GM19193 (cell line): ENCODE measurements around the gene RASSF6.

Experiments
- POLR2A ChIP-seq: IDR thresholded peaks from 4 replicates; pipeline ENCODE4 v1.6.1; 2011; ENCODE audit not compliant: insufficient read depth, insufficient read length; ENCODE audit errors: extremely low read depth

Gene RASSF6

GRCh38 chr4:73593631-73594241, 26.5 kb downstream of the RASSF6 start:
- no peak for TF ChIP-seq POLR2A

DNA sequence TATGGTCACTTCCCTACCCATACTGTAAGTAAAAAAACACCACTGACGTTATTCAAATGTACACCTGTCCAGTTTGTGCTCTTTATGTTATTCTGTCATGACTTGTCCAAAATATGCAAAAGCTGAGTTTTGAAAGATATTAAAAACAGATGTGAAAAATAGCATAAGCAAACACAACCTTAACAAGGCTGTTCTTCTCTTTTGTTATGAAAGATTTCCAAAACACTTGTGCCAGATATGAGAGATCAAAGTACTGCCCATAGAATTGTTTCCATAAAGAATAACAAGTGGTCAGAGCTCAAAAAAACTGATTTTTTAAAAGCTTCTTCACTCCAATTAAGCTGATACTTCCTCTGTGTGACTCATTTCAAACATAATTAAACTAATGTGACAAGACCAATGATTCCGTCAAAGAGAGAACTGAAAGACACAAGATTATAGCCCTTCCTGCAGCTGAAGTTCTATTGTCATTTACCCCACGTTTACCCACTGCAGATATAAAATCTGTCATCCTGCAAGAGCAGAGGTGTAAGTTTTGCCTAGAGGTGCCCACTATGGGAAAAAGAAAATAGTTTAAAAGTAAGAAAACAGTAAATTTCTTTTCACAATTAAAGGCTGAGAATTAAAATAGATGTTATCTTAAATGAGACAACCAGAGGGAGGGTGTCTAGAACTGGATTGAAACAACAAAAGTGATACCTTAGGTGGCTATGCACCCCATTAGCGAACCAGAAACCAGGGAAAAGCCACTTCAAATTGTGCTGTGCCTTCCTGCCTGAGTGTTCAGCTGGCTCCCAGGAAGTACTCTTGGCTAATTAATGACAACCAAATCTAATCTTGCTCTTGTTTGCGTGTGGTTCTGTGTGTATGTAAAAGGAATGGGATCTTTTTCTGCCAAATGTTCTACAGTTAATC, 30.1 kb downstream of the RASSF6 start:
- no peak for TF ChIP-seq POLR2A

GRCh38 chr4:73589261-73589847, 30.9 kb downstream of the RASSF6 start:
- TF ChIP-seq POLR2A = no peak

DNA sequence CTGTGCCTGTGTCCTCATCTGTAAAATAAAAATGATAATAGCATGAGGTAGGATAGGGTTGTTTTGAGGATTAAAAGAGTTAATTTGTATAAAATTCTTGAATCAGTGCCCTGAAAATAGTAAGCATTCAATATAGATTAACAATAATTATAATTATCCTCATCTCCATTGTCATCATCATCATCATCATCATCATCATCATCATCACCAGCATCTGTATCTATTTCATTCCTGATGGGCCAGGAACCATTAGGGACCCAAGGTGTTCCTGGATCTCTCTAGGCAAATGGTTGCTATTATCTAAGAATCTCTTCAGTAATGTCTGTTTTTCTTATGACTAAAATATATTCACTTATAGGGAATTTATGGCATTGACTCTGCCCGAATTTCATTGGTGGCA, 31.6 kb downstream of the RASSF6 start:
- TF ChIP-seq POLR2A = no peak

DNA sequence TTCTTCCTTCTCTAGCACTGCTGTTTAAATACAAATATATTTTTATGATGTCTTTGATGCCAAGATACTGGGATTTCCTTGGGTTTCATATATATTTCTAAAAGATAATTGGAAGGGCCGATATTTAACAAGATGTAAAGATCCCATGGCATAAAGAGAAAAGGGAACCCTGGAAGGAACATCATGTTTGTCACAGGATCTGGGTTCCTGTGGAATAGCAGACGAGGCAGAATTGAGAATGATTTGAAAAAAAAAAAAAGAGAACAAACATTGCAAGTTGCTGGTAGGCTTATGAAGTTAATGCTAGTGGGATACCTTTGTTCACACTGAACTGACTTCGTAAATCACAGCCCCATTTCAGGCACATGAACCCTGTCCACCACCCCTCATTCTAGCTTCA, 33.6 kb downstream of the RASSF6 start:
- no peak for TF ChIP-seq POLR2A

DNA sequence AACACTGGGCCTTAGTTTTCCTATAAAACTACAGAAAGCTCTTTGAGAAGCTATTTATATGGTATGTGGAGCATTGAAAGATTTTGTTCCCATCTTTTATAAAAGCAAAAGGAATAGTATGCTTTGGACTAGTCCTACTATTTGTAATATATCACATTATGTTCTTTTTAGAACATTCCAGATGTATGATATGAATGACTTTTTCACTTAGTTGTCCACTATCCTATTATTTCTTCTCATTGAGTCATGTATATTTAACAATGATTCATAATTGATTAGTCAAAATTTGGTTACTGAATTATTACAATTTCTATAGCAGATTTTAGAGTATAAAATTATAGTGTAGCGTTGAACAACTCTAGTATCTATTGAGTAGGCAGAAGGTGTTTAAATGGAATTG, 34.2 kb downstream of the RASSF6 start:
- no peak for TF ChIP-seq POLR2A

GRCh38 chr4:73585345-73585744, 34.9 kb downstream of the RASSF6 start:
- no peak for TF ChIP-seq POLR2A

DNA sequence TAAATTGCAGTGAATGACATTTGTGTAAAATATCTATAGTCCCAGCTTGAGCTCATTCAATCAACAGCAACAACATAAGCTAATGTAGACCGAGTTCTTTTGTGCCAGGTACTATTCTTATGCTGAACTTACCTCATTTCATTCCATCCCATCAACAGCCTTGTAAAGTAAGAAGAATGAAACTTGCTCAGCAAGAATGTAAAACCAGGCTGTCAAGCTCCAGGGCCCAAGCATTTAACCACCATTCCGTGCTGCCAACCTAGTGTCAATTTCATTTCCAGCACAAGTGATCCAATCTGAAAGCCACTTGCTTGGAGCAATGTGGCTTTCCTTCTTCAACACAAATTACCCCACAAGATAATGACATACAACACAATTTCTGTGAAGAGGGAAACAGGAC, 36.6 kb downstream of the RASSF6 start:
- TF ChIP-seq POLR2A = no peak

GRCh38 chr4:73577371-73577770, 42.9 kb downstream of the RASSF6 start:
- no peak for TF ChIP-seq POLR2A

DNA sequence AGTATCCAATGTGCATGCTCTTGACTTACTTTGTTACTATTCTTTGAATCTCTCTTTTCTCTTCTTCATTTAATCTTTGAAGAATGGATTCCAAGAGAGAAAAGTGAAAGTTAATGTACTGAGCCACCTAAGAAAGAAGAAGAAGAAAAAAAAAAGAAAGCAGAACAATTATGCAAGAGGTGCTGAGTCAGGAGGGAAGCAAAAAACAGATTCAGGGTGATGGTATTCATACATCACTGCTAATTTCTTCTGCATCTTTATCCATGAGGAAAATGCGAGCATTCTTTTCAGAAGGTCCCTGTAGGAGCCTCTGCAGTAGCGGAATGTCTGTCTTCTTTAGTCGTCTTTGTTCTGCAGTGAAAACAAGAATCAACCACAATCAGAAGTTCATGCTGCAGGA, 43.9 kb downstream of the RASSF6 start:
- no peak for TF ChIP-seq POLR2A

DNA sequence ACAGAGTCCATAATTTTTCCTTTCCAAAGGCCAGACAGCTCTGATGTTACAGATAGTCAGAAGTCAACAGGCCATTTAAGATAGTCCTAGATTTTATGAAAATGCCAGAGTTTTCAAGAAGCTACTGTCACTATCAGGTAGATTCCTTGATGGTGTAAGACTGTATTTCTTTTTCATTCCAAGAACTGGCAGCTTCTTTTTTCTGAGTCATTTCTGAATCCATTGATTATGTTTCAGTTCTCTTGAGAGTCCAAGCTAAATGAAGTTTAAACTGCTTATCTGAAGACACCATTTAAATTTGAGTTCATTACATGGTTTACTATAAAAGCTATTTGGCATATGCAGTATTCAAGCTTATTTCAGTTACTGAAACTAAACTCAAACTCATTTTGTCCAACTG, 44.6 kb downstream of the RASSF6 start:
- no peak for TF ChIP-seq POLR2A

DNA sequence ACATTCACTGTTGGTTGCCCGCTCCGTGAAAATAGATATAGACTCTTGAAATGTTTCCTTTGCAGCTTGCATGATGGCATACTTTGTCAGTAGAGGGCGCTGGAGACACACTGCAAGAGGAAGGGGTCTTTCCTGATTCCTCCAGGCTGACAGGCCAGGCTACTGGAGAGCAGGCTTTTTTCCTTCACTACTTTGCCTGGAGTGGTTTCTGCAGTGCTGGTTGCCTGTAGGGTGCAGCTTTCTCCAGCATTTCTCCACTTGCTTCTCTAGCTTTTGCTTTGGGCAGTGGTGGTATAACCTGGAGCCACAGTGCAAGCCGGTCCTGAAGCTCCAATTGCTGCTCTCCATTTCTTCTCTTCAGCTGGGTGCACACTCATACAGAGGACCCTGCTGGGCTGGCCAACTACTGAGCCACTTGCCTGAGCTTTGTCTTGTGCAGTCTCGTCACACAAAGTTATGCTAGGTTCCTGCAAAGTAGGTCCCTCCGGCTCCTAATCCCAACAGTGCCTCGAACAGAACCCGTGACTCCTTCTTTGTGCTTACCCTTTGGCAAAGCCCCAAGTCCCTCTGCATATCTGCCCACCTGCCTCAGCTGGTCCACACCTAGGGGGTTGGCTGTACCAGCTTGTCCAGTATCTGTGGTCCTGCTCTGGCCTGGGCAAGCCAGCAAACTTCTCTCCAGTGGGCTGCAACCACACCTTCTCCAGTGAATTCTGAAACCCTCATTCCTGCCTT, 46.3 kb downstream of the RASSF6 start:
- peak; percentile 17 for TF ChIP-seq POLR2A

- no peak for TF ChIP-seq POLR2A
These were observed 75.6 kb downstream of the RASSF6 start for GRCh38 chr4:73544620-73545019.

GRCh38 chr4:73541251-73541650, 79.0 kb downstream of the RASSF6 start:
- TF ChIP-seq POLR2A = no peak

- no peak for TF ChIP-seq POLR2A
These were observed 79.4 kb downstream of the RASSF6 start for GRCh38 chr4:73540826-73541225.
